ENCODE measurements around the gene SPINK8.

The SPINK8 gene

DNA sequence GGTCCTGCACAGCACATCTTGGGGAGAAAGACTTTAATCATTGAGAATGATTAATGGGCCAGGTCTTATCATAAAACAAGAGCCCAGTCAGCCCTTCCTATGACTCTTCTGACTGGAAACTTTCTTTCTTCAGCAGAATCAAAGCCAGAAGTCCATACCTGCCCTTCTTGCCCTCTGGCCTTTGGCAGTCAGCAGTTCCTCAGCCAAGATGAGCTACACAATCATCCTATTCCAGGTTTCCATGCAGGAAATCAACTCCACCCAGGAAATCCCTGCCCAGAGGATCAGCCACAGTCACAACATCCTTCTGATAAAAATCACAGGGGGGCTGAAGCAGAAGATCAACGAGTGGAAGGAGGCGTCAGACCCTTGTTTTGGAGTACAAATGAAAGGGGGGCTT is 65.7 kb downstream of the SPINK8 start:
- Histone ChIP-seq H3K4me3 (ENCODE audit: low read length in 2 of 2) (no peak overlapping the region), H3K36me3 (ENCODE audit: control insufficient read depth in 2 of 2, insufficient read depth in 2 of 2, low read length in 2 of 2) (peaks cover 26 to 29% of the 10 kb centered on the region in 2 donors), H3K9ac (ENCODE audit: low read length in 2 of 2) (no peak overlapping the region), H3K4me1 (ENCODE audit: control insufficient read depth, insufficient read depth, low read length) (no peaks in the 10 kb centered on the region), H3K9me3 (ENCODE audit: control insufficient read depth in 2 of 2, low read length in 2 of 2) (no peaks in the 10 kb centered on the region), H3K27ac (ENCODE audit: low read length) (no peak overlapping the region), H3K27me3 (ENCODE audit: control insufficient read depth in 1 of 2, insufficient read depth in 2 of 2, low read length in 2 of 2) (no peaks in the 10 kb centered on the region)

DNA sequence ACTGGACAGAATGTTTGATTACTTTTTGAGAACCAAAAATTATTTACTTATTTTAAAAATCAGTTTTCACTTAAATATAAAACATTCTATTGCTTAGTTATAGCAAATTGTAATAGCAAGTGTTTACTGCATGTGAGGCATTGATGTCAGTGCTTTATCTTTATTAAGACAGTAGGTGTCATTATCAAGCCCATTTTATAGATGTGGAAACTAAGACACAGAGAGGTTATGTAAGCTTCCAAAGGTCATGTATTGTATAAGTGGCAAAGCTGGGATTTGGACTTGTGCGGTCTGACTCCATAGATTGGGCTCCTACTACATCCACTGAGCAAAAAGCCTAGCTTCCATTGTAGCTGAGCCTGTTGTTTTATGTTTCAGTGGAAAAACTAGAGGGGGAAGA is 74.9 kb downstream of the SPINK8 start:
- Histone ChIP-seq H3K9ac (ENCODE audit: low read length in 2 of 2) (no peak overlapping the region), H3K9me3 (ENCODE audit: control insufficient read depth in 2 of 2, low read length in 2 of 2) (no peaks in the 10 kb centered on the region), H3K36me3 (ENCODE audit: control insufficient read depth in 2 of 2, insufficient read depth in 2 of 2, low read length in 2 of 2) (peaks cover 3 to 14% of the 10 kb centered on the region in 2 donors), H3K27ac (ENCODE audit: low read length) (no peak overlapping the region), H3K27me3 (ENCODE audit: control insufficient read depth in 1 of 2, insufficient read depth in 2 of 2, low read length in 2 of 2) (no peaks in the 10 kb centered on the region), H3K4me3 (ENCODE audit: low read length in 2 of 2) (no peak overlapping the region), H3K4me1 (ENCODE audit: control insufficient read depth, insufficient read depth, low read length) (no peaks in the 10 kb centered on the region)
